ENCODE data around the gene SH2D3C.

The SH2D3C gene

DNA sequence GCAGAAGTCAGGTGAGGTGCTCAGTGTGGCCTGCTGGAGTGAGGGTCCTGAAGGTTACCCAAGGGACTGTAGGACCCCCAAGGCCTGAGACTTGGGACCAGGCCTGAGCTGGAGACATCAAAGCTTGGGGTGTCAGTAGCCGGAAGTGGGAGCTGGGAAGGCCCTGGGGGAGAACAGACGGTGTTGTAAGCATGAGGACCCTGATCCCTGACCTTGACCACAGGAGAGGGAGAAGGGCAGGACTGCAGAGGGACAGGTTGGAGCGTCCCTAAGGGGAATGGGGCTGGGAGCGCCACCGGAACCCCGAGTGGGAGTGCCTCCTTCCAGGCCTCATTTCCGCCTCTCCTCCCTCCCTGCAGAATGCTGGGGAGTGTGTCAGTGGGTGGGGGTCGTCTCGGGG, 62.1 kb downstream of the SH2D3C start:
- no peak for DNase-seq

DNA sequence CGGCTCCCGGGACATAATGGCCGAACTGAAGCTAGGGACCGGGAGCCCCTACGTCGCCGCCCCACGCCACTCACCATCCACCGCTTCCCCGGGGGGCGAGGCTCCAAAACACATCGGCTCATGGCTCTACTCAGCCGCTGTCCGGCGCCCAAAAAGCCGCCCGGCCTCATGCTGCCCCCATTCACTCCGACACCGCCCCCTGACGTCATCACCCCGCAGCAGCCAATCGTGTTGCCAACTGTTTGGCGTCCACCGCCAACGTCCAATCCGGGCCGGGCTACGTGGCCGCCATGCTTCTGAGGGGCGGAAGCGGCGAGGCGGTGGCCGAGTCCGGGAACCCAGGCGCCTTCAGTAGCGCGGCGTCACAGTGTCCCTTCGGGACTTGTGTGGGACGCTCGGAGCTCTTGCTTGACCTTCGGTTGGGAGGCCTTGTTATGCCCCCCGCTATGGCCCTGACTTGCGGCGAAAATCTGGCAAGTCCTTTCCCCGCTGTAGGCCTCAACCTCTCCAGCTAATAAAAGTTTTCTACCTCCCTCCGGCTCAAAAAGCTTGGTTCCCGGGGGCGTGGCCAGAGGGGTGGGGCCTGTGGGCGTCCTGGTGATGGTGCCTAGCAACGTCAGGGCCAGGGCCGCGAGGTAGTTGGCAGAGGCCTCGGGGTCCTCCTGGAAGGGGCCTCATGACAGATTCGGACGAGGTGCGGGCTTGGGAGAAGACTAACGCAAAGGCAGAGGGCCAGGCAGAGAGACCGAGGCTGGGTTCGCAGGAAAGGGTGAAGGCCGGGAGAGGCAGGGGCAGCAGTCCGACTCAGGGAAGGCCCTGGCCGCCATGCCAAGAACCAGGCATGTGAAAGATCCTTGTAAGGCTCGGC, 62.8 kb downstream of the SH2D3C start, which contains the start of the genes PTRH1 and TTC16:
Gene PTRH1, minus strand, starts transcription at position 194 of the 868 bp plus-strand sequence. Its CDS starts 24 bp downstream, at position 170.
Gene TTC16, plus strand, starts transcription at position 610 of the 868 bp plus-strand sequence. Its CDS starts 67 bp downstream, at position 677.
- DNase-seq, result peak; percentile 99

DNA sequence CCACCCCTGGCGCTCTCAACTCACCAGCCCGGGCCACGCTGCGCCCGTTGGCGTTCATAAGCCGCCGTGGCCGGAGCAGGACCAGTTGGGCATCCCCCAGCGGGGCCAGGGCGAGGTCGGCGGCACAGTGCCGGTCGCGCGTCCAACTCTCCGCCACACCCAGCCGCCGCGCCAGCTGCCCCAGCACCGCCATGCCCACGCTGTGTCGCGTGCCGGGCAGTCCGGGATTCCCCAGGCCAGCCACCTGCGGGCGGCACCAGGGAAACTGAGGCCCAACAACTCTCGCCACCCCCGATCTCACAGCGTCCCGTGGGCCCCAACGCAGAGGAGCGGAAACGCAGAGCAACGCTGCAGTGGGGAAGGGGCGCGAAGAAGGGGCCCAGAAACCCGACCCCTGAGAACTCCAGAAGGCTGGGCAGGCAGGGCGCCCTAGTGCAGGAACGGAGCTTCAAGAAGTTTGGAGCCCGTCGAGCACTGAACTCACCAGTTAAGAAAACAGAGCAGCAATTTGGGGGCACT, 63.5 kb downstream of the SH2D3C start:
- DNase-seq, result peak; percentile 34

DNA sequence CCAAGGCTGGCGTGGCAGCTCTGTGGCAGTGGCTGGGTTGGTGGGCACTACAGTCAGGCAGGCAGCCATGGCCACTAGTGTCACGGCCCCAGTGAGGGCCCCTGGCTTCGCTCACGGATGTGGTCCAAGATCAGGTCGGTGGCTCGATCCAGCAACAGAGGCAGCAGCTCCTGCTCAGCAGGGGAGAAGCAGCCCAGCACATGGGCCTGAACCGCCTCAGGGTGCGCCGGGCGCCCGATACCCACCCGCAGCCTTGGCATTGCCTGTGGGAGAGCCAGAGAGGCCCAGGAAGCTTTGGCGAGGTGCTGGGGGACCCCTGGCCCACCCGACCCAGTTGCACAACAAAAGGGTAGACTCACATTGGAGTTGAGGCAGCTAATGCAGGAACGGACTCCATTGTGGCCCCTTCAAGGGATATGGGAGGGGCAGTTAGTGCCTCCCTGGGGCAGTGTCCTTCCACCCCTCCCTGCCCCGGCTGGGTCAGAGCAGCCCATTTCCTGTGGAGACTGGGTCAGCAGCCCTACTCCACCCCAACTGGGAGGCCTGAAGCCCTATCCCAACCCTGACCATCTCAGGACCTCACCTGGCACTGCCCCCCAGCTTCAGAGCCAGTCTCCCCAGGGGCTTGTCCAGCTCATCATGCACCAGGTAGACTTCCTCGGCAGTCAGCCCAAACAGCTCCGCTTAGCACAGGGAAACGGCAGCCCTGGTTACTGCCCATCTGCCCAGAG, 64.3 kb downstream of the SH2D3C start:
- DNase-seq, result no peak

DNA sequence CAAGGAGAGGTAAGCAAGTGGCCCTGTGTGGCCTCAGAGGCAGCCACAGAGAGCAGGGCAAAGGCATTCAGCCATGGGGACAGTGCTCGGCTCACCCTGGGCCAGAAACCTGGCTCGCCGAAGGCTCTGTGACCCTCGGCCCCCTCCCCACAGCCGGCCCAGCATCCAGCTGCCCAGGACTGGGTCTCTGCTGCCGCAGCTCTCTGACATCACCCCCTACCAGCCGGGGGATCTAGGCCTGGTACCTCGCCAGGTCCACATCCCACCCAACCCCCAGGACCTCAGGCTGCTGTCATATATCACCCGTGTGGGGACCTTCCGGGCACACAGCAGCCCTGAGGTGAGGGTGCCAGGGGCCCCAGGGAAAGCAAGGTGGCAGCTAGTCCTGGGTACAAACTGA, 65.6 kb downstream of the SH2D3C start:
- DNase-seq, result no peak

DNA sequence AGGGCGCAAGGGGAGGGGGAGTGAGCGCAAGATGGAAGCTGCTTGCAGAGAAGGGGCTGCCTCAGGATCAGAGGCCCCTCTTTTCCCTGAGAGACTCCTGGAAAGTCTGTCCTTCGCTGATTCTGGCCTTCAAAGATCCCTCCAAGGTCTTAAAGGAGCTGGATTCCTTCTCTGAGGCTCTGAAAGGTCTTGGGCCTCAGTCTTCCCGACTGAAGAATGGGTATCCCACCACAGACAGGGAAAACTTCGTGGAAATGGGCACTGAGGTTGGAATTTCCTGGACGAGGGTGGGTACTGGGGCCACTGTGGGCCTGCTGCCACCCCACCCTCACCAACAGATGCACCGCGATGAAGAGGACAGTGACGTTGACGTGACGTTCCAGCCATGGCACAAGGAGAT, 66.1 kb downstream of the SH2D3C start:
- no peak for DNase-seq

DNA sequence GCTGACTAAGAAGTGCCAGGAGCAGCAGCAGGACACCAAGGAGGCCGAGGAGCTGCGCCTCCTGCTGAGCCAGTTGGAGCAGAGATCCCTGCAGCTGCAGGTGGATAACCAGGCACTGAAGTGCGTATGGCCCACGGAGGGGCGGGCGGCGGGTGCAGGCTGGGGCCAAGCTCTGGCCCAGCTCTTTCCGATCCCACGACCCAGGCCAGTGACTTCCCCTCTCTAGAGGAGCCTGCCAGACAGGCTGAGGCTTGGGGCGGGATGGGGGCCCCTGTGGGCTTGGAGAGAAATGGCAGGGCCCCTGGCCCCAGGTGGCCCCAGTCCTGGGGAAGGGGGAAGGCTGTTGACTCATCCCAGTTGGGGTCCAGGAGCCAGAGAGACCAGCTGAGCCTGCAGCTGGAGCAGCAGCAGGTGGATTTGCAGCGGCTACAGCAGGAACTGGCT, 66.6 kb downstream of the SH2D3C start:
- DNase-seq, result no peak

DNA sequence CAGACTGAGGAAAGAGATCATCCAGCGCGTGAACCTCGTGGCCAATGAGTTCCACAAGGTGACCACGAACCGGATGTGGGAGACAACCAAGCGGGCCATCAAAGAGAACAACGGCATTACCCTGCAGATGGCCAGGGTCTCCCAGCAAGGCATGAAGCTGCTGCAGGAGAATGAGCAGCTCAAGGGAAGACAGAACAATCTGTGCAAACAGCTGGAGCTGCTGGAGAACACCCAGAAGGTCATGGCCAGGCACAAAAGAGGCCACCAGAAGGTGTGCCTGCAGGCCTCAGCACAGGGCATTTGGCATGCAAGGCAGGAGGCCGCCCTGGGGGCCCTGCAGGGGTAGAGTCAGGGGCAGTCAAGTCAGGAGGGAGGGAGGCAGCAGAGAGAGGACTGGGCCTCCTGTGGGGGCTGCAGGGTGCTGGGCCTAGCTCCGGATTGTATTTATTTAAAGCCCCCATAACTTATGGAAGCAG, 67.2 kb downstream of the SH2D3C start:
- no peak for DNase-seq

DNA sequence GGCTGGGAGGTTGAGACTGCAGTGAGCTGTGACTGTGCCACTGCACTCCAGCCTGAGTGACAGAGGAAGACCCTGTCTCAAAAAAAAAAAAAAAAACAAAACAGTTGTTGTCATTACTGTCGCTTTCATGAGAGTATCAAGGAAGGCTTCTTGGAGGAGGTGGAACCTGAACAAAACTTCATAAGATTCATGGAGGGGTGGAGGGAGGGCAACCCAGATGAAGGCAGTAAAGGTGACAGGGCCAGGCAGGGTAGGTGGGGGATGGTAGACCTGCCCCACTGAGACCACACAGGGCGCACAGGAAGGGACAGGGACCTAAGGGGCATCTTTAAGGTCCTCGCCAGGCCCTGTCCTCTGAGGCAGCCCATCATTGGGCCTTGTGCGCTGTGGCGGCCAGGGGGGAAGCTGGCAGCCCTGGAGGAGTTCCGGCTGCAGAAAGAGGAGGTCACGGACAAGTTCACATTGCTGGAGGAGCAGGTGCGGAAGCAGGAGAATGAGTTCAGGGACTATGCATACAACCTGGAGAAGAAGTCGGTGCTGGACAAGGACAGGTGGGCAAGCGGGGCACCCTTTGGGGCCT, 68.2 kb downstream of the SH2D3C start:
- DNase-seq, result no peak

DNA sequence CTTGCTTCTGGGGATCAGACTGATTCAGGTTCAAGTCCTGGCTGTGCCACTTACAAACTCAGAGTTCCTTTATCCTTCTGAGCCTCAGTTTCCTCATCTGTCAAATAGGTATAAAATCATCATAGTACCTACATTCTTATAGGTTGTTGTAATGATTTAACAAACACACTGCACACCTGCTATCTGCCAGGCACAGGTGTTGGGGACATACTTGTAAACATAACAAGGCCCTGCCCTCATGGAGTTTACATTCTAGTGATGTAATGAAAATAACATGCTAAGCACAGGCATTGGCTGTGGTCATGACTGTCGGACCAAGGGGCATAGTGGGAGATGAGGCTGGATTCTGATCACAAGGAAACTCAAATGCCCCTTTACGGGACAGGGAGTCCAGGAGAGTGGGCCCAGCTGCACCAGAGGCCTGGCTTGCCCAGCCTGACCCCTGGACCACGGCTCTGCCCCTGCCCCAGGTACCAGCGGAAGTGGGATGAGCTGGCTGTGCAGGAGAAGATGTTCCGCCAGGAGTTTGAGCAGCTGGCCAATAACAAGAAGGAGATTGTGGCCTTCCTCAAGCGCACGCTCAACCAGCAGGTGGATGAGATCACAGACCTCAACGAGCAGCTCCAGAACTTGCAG, 69.4 kb downstream of the SH2D3C start:
- no peak for DNase-seq

DNA sequence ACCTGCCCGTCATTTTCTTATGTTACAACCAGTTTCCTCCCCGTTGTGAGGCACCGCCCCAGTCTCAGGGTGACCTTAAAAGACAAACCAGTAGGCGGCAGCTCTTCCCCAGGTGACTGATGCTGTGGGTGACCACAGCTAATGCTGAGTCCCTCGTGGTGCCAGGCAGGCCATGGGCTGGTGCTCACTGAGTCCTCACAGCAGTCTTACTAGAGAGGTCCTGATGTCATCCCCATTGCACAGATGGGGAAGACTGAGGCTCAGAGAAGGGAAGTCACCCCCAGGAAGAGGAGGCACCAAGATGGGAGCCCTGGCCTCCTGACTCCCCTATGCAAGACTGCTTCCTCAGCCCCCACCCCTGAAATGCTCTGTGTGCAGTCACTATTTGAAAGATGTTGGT, 70.7 kb downstream of the SH2D3C start:
- peak; percentile 50 for DNase-seq

DNA sequence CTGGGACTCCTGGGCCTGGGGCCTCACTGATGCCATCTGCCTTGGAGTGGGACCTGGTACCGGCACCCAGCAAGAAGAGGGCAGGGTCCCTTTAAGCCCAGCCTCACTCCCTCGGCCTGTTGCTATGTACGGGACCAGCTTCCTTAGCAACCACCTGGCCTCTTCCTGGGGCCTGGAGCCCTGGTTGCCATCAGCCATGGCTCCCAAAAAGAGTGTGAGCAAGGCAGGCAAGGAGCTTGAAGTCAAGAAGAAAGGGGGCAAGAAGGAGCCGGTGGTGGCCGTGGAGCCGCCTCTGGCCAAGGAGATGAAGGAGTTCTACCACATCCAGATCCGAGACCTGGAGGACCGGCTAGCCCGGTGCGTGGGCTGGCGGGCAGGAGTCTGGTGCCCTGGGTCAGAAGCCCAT, 71.6 kb downstream of the SH2D3C start, which contains the start of gene CFAP157:
Gene CFAP157, plus strand, starts transcription at position 153 of the 406 bp plus-strand sequence. Its CDS starts 44 bp downstream, at position 197.
- no peak for DNase-seq

DNA sequence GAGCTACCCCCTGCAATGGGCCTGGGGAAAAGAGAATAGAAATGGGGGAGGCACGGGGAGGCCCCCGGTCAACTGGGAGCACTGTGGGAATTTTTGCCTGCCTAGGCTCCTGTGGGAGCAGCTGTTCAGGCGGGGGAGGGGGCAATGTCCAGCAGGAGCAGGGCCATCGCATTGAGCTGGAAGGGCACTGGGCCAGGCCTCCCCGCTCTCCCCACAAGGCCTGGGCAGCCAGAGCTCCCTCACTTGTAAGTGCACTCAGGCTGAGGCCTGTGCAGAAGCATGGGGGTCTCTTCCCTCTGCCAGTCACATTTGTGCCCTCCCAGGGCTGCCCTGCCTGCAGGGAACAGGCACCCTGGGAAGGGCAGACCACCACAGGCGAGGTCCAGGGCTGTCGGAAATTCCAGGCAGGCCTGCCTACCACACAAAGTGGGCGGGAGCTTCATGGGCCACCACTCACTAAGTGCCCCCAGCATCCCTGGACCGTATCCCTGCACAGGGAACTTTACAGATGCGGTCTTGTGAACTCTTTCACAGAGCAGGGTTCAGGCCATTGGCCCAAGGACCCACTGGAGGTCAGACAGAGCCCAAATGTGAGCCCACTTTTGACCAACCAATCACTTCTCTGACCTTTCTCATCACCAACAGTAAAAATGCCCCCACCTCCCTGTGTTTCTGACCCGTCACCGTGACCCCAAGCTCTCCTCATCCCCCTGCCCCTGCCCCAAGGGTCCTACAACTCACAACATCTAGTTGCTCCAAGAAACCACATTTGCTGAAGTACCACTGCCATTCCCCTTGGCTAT, 72.7 kb downstream of the SH2D3C start:
- no peak for DNase-seq

DNA sequence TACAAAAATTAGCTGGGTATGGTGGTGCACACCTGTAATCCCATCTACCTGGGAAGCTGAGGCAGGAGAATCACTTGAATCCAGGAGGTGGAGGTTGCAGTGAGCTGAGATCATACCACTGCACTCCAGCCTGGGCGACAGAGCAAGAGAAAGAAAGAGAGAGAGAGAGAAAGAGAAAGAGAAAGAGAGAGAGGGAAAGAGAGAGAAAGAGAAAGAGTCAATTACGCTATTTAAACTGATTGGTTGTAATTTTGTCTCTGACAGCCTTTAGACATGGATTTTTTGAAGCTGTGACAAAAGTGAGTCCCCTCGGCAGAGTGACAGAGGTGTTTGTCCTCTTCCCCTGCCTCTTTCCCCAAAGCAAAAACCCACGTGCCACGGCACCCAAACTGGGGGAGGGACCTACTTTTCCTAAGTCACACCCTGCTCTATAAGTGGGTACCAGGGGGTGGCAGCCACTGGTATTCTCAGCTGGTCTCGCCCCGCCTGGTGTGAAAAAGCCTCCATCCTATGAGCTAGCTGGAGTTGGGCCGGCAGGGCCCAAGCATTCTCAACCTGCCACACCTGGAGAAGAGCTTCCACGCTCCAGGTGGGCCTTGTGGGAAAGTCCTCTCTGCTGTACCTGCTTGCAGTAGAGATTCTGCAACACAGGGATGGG, 75.0 kb downstream of the SH2D3C start:
- no peak for DNase-seq

DNA sequence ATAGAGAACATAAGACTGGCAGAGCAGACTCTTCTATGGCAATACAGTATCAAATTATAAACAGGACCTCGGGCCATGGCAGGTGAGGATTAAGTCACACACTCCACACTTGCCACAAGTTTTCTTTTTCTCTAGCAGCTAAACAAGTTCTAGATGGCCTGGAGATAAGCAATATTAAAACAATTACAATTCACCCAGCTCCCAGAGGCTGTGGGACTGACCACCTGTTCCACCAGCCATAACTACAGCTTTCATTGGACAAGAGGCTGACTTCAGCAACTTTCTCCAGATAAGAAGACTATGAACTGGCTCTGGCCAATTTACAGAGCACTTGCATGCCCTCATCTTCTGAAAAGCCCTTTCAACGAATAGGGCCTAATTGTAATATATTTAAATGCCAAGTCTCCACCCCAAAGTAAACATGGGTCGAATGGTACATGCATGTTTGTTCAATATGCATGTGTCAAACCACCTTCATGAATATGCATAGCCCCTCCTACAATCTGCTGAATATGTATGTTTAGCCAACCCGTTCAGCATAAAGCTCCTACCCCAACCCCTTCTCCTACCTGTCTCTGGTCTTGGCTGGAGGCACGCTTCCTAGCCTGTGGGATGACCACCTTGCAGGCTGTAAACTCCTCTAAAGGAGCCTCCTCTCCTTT, 77.7 kb downstream of the SH2D3C start:
- DNase-seq, result no peak

DNA sequence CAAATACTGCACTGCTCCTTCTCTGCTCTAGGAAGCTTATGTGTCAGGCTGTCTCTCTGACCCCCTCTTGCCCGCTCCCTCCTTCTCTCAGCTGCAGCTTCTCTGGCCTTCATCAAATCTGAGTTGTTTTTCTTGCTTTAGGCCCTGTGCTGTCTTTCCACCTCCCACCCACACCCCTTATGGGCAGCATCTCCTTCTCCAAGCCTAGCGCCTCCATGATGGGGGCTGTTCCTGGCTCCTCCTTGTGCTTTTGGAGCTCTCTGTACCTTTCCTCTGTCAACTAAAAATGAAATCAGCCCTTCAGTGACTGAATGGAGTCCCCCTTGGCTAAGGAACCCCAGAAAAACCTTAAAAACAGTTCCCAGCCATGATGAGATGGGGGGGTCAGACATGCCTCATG, 78.3 kb downstream of the SH2D3C start:
- DNase-seq, result no peak

DNA sequence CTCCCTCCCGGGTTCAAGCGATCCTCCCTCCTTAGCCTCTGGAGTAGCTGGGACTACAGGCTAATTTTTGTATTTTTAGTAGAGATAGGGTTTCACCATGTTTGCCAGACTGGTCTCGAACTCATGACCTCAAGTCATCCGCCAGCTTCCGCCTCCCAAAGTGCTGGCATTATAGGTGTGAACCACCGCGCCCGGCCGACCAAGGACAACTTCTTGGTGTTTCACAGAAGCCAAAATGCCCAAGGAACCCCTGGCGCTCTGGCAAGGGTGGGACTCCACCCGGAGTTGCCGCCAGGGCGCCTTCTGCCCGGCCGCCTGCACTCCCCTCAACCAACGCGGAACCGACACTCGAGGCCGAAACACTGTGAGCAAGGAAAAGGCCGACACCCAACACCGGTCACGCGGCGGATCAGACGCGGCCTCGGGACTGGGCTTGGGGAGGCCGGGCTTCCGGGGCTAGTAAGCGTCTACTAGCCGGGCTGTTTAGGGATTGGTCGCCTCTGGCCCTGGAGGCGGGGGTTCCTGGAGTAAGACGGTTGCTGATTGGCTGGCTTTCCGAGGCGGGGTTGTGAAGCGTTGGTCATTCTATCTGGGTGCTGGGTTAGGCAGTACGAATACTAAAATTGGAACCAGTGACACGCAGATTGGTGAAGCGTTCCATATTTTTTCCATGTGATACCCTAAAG, 79.3 kb downstream of the SH2D3C start:
- peak; percentile 91 for DNase-seq

DNA sequence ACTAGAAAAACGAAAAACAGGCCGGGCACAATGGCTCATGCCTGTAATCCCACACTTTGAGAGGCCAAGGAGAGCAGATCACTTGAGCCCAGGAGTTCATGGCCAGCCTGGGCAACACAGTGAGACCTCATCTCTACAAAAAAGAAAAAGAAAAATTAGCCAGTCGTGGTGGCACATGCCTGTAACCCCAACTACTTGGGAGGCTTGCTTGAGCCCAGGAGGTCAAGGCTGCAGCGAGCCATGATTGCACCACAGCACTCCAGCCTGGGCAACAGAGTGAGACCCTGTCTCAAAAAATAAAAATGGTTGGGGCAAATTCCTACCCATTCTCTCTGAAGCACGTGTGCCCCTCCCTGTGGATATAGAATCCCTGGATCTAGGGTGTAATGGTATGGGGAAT, 80.1 kb downstream of the SH2D3C start:
- DNase-seq, result no peak

DNA sequence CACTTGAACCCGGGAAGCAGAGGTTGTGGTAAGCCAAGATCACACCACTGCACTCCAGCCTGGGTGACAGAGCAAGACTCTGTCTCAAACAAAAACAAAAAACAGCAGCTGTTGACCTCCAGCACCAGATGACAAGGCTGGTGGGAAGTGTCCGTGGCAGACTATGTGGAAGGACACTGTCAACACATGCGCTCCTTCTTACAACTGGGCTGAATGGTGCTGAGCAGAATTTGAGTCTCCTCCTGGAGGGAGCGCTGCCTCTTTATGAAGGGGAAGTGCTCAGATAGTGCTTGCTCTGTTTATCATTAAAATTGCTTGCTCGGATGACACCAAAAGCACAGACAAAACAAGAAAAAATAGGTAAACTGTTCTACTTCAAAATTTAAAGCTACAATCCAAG, 80.9 kb downstream of the SH2D3C start:
- DNase-seq, result no peak

All from stimulated activated CD8-positive, alpha-beta memory T cell treated with anti-CD3 and anti-CD28 coated beads, Interleukin-4, amount 100 ng/mL, for 48 hours (primary cell).